ENCODE data around the gene ANKMY1.

- TF ChIP-seq CTCF (IDR thresholded peaks at IDR 0.05) (no peak), POLR2A (IDR thresholded peaks at IDR 0.05) (no peak)
These were observed 100.4 kb downstream of the ANKMY1 start for GRCh38 chr2:240457223-240458043.
